ENCODE measurements around the gene UBE2D2. TPM values are rescaled to one million over a fixed set of nuclear protein-coding genes. Genes with fewer than 3 reads are reported as not detected.
"Not testable (repeated sequence)": the region's sequence is repeated elsewhere in the genome, so short reads cannot be mapped to it uniquely, and the experiment has no call there.

Gene UBE2D2
- 80.0 and 88.2 TPM in 2 replicates for total RNA-seq (2014; rRNA removed)
- 148 TPM for polyA plus RNA-seq (2012)

DNA sequence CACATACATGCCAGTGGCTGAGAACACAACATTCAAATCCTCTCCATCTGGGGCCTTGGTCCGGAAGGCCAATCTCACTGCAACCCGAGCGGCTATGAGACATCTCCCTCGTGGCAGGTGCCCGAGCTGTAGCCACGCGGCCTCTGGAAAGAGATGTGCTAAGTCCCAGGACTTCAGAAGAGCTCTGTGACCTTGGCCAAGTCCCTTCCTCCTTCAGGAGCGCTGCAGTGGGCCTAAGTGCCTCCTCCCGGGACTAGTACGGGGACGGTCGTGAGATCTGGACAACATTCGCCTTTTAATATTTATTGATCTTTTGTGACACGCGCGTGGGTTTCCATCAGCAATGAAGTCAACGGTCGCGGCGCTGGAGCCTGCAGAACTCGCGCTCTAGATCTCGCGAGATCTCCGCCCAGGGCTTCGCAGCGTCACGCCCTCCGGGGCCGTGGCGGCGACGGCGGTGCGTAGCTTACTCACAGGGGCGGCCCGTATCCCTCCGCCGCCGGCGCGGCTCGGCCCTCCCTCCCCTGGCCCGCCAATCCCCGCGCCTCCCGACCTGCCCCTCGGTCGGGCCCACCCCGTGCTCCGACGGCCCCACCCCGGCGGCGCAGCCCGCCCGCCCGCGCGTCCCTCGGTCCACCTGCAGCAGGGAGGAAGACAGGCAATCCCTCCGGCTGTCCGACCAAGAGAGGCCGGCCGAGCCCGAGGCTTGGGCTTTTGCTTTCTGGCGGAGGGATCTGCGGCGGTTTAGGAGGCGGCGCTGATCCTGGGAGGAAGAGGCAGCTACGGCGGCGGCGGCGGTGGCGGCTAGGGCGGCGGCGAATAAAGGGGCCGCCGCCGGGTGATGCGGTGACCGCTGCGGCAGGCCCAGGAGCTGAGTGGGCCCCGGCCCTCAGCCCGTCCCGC is at the start of gene UBE2D2:
Gene UBE2D2 (plus strand): TSS at position 588 of the 903 bp plus-strand sequence. CDS start 453 bp downstream, outside the sequence.
- peak; percentile 96 for DNase-seq (ENCODE audit: low read depth)

DNA sequence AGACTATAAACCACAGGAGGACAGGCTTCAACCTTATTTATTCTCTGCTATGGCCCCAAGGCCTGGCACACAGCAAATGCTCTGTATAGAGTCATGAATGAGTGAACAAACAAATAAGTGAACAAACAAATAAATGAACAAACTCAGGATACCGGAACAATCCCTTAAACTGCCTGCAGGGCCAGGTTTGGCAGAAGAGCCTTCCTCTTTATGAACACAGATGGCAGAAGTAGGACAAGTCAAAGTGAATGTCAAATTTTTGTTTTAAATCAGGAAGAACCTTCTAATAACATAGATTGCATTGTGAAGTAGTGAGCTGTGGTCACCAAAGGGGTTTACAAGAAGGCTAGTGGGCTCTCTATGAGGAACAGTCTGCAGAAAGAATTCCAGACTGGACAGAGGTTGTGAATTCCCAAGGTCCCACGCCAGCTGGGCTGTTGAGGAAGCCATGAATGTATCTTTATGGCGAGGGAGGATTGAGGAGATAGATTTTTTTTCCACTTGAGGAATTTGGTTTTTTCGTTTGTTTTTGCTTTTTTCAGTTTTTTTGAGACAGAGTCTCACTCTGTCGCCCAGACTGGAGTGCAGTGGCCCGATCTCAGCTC is 48.3 kb upstream of the UBE2D2 start:
- DNase-seq (ENCODE audit: low read depth), result no peak

DNA sequence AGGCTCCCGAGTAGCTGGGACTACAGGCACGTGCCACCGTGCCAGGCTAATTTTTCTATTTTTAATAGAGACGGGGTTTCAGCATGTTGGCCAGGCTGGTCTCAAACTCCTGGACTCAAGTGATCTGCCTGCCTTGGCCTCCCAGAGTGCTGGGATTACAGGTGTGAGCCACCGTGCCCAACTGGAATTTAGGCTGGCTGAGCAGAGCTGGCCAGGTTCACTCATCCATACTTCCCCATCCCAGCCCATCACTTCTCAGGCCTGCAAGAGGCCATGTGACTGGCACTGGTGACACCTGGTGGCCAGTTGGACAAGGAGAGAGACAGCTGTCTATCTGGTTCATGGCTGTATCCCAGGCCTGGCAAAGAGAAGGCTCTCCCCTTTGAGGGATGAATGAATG is 47.7 kb upstream of the UBE2D2 start:
- DNase-seq (ENCODE audit: low read depth), result peak; percentile 80

DNA sequence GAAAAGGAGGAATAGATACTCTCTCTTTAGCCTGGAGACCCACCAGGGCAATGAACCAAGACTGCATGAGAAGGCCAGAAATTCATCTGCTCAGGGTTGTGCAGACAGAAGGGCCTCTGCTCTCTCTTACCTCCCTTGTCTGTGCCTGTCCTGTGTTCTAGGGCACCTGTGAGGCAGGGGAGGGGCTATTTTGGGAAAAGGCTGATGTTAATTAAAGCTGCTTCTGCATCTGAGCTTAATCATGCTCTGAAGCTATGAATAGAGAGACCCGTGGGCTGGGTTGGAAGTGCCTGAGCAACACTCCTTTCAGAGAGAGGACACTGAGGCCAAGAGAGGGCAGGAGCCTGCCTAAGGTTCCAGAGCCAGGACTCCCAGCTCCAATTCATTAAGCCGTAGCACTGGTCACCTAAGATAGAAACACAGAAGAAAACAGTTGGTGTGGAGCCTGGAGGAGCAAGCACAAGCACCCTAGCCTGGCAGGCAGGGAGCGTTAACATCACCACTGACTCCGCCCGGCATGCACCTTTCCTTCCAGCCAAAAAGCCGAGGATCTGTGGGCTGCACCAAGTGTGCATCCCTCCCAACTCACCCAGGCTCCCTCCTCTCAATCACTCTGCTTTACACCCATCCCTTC is 47.2 kb upstream of the UBE2D2 start:
- DNase-seq (ENCODE audit: low read depth), result no peak

DNA sequence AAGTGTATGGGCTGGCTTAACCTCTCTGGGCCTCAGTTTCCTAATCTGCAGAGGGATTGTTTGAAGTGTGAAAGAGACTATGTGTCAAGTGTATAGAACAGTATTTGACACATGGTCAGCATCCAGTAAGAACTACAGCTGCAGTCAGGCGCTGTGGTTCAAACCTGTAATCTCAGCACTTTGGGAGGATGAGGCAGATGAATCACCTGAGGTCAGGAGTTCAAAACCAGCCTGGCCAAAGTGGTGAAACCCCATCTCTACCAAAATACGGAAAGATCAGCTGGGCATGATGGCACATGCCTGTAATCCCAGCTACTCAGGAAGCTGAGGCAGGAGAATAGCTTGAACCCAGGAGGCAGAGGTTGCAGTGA is 46.7 kb upstream of the UBE2D2 start:
- DNase-seq (ENCODE audit: low read depth), result peak; percentile 13

DNA sequence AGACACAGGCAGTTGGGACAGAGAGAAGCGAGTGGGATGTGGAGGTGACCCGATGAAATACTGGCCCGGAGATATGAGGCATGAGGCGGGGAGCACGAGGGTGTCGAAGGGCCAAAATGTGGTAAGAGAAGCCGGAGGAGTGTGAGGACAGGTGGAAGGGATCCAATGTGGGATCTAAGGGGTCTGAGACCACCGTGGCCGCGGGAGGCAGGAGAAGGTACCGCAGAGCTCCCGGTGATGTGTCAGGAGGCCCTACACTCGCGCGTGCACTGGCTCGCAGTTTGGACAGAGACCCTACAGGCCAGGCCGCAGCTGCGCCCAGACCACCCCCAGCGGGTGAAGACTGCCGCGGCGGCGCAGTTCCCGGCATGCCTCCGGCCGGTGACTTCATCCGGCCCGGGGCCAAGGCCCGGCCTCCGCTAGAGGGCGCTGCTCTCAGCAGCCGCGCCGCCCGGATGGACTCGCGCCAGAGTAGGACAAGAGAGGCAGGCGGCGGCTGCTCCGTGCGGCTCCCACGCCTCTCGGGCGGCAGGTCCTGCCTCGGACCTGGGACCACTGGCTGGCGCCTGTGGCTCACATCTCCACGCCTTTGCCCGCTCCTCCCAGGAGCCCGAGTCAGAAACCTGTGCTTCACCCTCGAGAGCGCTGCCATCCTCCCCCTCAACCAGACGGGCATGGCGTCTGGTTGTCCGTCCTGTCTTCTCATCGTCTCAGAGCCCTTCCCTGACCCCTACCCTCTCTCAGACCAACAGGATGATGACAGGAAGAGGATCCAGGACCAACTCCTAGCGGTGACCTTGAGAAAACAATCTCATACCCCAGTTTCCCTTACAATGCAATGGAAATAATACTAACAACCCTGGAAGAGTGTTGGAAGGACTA is 43.2 kb upstream of the UBE2D2 start:
- peak; percentile 81 for DNase-seq (ENCODE audit: low read depth)

DNA sequence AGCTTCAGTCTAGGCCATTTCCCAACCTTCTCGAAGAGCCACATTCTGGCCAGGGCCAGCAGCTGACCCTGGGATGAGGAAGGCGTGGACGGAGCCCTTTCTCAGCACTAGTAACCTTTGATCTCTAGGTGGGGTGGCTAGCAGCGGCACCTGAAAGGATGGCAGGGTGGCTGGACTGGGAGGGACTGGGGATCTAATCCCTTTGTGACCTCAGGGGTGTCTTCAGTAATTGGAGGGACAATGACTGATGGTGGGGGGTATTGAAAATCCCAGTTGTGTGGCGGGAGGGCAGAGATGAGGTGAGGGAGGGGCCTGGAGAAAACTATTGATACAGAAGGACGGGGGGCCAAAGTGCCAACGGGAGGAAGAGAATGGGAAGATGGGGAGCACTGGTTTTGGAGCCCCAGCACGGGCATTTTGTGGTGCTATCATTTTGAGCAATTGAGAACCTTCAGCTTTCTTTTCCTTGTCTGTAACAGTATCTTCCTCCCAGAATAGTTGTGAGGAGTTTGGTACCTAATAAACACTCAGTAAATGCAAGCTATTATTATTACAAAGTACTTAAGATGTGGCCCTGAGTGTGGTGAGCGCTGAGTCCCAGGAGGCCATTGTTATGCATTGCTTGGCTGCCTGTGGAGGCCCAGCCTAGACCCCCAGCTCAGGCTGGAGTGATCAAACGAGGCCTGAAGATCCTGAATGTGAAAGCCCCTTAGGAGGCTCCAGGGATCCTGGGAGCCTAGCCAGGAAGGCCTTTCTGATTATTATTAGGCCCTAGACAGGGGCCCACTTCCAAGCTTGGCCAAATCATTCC is 37.3 kb upstream of the UBE2D2 start:
- DNase-seq (ENCODE audit: low read depth), result no peak

DNA sequence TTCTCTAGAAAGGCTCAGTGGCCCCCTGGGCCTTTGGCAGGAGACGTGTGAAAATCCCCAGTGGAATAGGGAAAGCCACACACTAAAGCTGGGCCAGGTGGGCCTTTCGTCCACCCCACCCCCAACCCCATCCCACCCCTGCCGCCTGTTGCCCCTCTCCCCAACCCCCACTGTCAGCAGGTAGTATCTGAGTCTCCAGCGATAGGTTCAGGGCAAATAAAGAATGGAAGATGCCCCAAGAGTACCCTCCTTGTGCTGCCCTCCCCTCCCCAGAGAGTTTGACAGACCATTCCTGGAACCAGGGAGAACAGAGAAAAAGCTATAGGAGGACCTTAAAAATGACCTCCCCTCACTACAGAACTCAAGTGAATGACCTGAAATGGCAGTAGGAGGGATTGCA is 36.7 kb upstream of the UBE2D2 start:
- DNase-seq (ENCODE audit: low read depth), result no peak

DNA sequence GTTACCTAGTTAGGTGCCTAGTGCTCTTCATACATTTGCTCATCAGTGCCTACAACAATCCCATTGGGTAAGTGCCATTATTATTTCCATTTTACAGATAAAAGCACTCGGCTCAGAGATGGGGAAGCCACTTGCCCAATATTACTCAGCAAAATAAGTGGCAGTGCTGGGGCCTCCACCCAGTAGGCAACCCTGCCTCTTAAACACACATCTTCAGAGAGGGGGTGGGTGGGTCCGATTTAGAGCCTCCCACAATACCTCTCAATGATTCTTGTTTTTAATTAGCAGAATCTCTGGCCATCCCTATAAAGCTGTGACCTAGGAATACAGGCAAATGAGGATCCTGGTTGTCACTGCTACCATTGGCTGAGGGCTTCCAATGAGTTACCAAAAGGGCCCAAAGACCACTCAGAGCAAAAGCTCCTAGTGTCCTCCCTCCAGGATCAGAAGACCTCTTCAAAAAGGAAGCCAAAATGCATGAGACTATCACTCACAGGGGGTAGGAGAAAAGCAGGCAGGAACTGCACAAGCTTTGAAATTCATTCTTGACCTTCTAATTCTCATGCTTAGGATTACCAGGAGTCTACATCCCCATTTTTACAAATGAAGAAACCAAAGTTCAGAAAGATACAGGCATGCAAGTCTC is 36.1 kb upstream of the UBE2D2 start:
- no peak for DNase-seq (ENCODE audit: low read depth)

DNA sequence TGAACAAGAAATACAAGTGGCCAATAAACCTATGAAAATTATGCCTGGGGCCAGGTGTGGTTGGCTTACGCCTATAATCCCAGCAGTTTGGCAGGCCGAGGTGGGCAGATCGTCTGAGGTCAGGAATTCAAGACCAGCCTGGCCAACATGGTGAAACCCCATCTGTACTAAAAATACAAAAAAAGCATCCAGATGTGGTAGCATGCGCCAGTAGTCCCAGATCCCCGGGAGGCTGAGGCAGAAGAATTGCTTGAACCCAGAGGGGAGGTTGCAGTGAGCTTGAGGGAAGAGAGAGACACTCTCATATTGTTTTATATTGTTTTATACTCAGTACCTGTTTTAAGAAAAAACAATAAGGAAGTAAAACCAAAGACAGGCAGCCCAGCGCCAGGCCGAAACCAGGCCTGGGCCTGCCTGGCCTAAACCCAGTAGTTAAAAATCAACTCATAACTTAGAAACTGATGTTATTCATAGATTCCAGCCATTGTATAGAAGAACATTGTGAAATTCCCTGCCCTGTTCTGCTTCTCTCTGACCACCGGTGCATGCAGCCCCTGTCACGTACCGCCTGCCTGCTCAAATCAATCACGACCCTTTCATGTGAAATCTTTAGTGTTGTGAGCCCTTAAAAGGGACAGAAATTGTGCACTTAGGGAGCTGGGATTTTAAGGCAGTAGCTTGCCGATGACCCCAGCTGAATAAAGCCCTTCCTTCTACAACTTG is 35.4 kb upstream of the UBE2D2 start:
- not testable (repeated sequence) for DNase-seq (ENCODE audit: low read depth)

DNA sequence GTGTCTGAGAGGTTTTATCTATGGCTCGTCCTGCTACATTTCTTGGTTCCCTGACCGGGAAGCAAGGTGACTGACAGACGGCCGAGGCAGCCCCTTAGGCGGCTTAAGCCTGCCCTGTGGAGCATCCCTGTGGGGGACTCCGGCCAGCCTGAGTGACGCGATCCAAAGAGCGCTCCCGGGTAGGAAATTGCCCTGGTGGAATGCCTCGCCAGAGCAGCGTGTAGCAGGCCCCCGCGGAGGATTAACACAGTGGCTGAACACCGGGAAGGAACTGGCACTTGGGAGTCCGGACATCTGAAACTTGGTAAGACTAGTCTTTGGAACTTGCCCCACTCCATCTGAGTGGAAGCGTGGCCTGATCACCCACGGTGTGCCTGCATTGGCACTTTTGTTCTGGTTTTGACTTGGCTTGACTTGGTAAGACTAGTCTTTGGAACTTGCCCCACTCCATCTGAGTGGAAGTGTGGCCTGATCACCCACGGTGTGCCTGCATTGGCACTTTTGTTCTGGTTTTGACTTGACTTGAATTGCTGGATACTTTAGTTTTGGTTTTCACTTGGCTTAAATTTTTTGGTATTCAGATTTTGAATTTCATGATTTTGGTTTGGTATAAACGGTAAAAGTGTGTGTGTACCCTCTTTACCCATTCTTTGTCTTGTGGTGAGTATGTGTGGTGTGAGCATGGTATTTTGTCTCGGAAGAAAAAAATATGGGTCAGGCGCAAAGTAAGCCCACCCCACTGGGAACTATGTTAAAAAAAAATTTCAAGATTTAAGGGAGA is 34.6 kb upstream of the UBE2D2 start:
- DNase-seq (ENCODE audit: low read depth), result not testable (repeated sequence)

DNA sequence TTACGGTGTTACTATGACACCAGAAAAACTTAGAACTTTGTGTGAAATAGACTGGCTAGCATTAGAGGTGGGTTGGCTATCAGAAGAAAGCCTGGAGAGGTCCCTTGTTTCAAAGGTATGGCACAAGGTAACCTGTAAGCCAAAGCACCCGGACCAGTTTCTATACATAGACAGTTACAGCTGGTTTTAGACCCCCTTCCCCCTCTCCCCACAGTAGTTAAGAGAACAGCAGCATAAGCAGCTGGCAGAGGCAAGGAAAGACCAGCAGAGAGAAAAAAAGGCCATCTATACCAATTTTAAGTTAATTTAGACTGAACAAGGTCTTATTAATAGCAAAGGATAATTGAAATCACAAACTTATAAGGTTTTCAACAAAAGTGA is 34.1 kb upstream of the UBE2D2 start:
- DNase-seq (ENCODE audit: low read depth), result not testable (repeated sequence)

DNA sequence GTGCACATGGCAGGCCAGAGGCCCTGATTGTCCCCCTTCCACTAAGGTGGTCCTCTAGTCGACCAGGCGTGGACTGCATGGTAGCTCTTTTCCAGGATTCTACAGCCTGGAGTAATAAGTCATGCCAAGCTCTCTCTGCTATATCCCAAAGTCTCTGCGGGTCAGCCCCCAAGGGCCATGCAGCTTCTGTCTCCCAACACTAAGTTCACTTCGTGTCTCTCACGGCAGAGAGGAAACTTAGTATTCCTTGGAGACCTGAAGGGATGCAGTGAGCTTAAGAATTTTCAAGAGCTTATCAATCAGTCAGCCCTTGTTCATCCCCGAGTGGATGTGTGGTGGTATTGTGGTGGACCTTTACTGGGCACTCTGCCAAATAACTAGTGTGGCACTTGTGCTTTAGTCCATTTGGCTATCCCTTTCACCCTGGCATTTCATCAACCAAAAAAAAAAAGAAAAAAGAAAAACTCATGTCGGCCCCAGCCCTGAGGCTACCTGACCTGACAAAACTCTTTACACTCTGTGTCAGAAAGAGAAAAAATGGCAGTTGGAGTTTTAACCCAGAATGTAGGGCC is 33.2 kb upstream of the UBE2D2 start:
- not testable (repeated sequence) for DNase-seq (ENCODE audit: low read depth)

DNA sequence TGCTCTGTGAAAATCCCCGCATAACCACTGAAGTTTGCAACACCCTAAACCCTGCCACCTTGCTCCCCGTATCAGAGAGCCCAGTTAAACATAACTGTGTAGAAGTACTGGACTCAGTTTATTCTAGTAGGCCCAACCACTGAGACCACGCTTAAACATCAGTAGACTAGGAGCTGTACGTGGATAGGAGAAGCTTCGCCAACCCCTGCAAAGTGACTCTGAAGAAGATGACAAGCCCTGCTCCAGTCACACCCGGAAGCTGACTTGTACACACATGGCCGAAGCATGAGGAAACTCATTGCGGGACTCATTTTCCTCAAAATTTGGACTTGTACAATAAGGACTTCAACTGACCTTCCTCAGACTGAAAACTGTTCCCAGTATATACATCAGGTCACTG is 32.4 kb upstream of the UBE2D2 start:
- DNase-seq (ENCODE audit: low read depth), result not testable (repeated sequence)

DNA sequence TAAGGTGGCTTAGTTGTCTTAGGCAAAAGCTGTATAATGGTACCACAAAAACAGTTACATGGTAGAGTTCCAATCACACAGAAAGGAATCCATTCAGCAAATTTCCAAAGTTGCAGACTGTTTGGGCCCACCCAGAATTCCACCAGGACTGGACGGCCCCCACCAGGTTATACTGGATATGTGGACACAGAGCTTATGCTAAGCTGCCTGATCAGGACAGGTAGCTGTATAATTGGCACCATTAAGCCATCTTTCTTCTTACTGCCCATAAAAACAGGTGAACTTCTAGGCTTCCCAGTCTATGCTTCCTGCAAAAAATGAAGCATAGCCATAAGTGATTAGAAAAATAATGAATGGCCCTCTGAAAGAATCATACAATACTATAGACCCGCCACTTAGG is 31.1 kb upstream of the UBE2D2 start:
- DNase-seq (ENCODE audit: low read depth), result not testable (repeated sequence)

DNA sequence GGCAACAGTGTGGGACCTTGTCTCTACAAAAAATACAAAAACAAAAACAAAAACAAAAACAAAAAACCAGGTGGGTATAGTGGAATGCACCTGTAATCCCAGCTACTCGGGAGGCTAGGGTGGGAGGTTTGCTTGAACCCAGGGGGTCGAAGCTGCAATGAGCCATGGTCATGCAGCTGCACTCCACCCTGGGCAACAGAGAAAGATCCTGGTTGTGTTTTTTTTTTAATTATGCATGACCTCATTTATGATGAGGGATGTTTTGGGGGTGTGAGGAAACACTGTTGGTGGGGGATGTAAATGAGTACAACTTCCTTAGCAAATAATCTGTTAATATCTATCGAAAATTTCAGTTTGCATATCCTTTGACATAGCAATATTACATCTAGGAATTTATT is 29.4 kb upstream of the UBE2D2 start:
- no peak for DNase-seq (ENCODE audit: low read depth)

DNA sequence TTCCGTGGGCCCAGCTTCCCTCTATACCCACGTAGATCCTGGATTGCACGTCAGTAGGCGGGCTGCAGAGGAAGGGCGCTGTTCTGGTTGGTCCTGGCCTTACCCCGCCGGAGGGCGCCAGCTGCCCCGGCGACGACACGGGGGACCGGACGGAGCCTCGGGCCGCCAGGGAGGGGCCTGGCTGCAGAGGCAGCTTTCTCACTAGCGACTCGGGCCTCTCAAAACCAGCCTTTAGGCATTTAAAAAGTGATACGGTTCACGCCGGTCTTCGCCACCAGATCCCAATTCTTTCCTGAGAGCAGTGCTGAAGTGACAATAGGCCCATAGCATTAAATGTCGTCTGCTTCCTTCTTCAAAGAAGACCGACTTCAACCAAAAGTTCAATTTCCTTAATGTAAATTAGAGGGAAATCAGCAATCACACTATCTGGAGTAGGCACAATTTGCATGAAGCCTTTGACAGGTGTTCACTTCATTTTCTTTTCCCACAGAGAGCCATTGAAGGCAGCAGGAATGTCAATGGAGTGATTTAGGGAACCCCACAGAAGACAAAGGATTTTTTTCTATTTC is 17.6 kb upstream of the UBE2D2 start:
- DNase-seq (ENCODE audit: low read depth), result no peak

DNA sequence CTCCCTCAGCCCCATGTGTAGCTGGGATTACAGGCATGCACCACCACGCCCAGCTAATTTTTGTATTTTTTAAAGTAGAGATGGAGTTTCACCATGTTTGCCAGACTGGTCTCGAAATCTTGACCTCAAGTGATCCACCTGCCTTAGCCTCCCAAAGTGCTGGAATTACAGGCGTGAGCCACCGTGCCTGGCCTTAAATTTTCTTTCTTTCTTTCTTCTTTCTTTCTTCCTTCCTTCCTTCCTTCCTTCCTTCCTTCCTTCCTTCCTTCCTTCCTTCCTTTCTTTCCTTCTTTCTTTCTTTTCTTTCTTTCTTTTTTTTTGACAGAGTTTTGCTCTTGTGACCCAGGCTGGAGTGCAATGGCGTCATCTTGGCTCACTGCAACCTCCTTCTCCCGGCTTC is 14.5 kb upstream of the UBE2D2 start:
- DNase-seq (ENCODE audit: low read depth), result not testable (repeated sequence)
